Activated effector memory CD4-positive, alpha-beta T cell treated with Interleukin-2 at 50 U/mL for 16 hours (primary cell): Measurements from ENCODE around the gene PCDHGA6.

Experiments used
- DNase-seq: peaks from one replicate; pipeline ENCODE4 v3.0.0-alpha.2; 2020

The PCDHGA6 gene

GRCh38 chr5:141422742-141423291, 49.1 kb downstream of the PCDHGA6 start:
- no peak for DNase-seq

GRCh38 chr5:141427783-141428426, 54.2 kb downstream of the PCDHGA6 start:
- DNase-seq = no peak
